GM12892 (cell line): ENCODE measurements around the gene HMCES.
A peak's percentile ranks its signal among the peaks of the same experiment; 100 is the strongest.

Source experiments
- DNase-seq: peaks from one replicate; pipeline ENCODE4 v3.0.0; 2011; ENCODE audit not compliant: insufficient read length
- FAIRE-seq: peaks from 2 replicates; lab custom pipeline; 2011; peaks lifted over from hg19 to GRCh38; lab: Jason Lieb, UNC
- POLR2A ChIP-seq: IDR thresholded peaks from 2 replicates; pipeline ENCODE4 v1.6.1; 2011; ENCODE audit warnings: low read depth, low read length, control low read depth
- POLR2AphosphoS5 ChIP-seq: IDR thresholded peaks from 2 replicates; pipeline ENCODE4 v1.6.1; 2011; ENCODE audit warnings: low read depth, low read length, control low read depth
- TAF1 ChIP-seq: IDR thresholded peaks from 2 replicates; pipeline ENCODE4 v1.6.1; 2011; ENCODE audit warnings: low read depth, mild to moderate bottlenecking, control low read depth, low read length, borderline replicate concordance

Gene HMCES

DNA sequence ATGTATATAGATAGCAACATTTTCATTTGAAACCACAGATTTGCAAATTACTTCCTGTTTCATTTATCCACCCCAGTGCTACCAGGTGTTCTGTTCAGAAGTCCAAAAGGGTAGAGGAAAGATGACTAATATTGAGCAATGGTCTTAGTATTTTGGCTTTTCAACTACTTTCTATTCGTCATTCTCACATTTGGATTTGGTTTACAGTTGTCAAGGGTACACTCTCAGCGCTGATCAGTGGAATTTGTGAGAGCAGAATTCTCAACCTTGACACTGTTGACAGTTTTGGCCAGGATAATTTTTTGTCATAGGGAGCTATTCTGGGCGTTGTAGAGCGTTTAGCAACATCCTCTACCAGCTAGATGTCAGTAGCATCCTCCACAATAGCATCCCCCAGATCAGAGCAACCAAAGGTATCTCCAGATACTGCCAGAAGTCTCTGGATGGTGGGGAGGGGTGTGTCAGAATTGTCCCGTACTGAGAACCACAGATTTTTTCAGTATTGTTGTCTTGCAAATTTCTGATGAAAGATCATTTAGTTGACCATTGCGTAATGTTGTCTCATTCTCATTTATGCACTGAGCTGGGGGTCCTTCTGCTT is 4.2 kb downstream of the HMCES start:
- FAIRE-seq (peak; percentile 82), DNase-seq (peak; percentile 46)
- TF ChIP-seq TAF1 (no peak), POLR2AphosphoS5 (no peak), POLR2A (no peak)

DNA sequence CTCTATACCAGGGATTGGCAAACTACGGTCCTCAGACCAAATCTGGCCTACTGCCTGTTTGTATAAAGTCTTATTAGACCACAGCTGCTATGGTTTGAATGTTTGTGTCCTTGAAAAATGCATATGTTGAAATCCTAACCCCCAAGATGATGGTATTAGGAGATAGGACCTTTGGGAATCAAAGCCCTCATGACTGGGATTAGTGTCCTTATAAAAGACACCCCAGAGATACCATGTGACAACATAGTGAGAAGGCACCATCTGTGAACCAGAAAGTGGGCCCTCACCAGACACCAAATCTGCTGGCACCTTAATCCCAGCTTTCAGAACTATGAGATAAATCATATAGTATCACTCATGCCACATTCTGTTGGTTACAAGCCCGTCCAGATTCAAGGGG is 7.4 kb downstream of the HMCES start:
- no peak for DNase-seq
- peak; percentile 48 for FAIRE-seq
- no peak for TF ChIP-seq POLR2AphosphoS5
- no peak for TF ChIP-seq TAF1
- TF ChIP-seq POLR2A: no peak

DNA sequence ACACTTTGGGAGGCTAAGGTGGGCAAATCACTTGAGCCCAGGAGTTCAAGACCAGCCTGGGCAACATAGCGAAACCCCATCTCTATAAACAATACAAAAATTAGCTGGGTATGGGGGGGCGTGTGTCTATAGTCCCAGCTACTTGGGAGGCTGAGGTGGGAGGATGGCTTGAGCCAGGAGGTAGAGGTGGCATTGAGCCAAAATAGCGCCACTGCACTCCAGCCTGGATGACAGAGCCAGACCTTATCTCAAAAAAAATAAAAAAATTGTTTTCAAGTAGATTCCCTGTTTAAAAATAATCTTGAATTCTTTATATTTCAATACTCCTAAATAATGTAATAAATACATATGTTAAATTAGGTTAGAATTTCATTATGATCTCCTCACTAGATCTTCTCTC is 9.8 kb downstream of the HMCES start:
- FAIRE-seq (no peak), DNase-seq (no peak)
- TF ChIP-seq POLR2A (no peak), POLR2AphosphoS5 (no peak), TAF1 (no peak)

DNA sequence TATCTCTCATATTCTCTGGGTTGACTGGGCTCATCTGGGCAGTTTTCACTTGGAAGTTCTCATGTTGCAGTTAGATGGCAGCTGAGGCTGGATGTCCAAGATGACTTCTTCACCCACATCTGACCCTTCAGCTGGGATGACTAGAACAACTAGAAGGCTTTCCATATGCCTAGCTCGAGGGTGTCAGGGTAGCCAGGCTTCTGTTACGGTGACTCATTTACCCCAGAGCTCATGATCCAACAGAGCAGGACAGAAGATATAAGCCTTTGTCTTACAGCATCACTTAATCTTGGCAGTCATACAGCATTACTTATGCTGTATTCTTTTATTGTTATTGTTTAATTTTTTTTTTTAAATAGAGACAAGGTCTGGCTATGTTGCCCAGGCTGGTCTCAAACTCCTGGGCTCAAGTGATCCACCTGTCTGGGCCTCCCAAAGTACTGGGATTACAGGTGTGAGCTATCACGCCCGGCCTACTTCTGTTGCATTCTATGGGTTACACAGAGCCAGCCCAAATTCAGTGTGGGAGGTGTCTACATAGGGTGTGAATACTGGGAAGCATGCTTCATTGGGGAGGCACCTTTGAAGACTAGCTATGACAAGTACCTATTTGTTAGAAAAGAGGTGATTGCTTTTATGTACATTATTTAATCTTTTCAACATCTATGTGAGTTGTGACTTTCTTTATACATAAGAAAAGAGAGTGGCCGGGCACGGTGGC is 10.7 kb downstream of the HMCES start:
- DNase-seq (no peak), FAIRE-seq (no peak)
- TF ChIP-seq TAF1: no peak
- no peak for TF ChIP-seq POLR2AphosphoS5
- no peak for TF ChIP-seq POLR2A

DNA sequence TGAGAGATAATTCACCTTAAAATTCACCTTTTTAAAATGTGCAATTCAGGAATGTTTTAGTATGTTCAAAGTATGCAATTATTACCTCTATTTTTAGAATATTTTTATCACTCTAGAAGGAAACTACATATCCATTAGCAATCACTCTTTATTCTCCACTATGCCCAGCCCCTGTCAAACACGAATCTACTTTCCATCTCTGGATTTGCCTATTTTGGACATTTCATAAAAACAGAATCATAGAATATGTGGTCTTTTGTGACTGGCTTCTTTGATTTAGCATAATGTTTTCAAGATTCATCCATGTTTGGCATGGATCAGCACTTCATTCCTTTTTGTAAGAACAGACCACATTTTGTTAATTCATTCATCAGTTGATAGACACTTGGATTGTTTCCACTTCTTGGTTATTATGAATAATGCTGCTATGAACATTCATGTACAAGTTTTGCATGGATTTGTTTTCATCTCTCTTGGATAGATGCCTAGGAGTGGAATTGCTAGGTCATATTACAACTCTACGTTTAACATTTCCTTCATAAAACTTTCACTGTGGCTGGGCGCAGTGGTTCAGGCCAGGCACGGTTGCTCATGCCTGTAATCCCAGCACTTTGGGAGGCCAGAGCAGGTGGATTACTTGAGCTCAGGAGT is 12.7 kb downstream of the HMCES start:
- TF ChIP-seq TAF1 (no peak), POLR2AphosphoS5 (no peak), POLR2A (no peak)
- no peak for FAIRE-seq
- DNase-seq: no peak

DNA sequence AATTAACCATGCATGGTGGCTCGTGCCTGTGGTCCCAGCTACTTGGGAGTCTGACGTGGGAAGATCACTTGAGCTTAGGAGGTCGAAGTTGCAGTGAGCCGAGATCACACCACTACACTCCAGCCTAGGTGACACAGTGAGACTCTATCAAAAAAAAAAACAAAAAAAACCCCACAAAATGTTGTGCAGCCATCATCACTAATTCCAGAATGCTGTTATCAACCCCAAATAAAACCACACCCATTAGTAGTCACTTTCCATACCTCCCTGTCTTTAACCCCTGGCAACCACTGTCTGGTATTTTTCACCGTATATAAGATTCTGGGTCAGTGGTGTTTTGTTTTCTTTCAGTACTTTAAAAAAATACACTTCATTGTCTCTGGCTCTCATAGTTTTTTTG is 16.6 kb downstream of the HMCES start:
- no peak for FAIRE-seq
- DNase-seq: no peak
- TF ChIP-seq TAF1 (no peak), POLR2AphosphoS5 (no peak), POLR2A (no peak)

DNA sequence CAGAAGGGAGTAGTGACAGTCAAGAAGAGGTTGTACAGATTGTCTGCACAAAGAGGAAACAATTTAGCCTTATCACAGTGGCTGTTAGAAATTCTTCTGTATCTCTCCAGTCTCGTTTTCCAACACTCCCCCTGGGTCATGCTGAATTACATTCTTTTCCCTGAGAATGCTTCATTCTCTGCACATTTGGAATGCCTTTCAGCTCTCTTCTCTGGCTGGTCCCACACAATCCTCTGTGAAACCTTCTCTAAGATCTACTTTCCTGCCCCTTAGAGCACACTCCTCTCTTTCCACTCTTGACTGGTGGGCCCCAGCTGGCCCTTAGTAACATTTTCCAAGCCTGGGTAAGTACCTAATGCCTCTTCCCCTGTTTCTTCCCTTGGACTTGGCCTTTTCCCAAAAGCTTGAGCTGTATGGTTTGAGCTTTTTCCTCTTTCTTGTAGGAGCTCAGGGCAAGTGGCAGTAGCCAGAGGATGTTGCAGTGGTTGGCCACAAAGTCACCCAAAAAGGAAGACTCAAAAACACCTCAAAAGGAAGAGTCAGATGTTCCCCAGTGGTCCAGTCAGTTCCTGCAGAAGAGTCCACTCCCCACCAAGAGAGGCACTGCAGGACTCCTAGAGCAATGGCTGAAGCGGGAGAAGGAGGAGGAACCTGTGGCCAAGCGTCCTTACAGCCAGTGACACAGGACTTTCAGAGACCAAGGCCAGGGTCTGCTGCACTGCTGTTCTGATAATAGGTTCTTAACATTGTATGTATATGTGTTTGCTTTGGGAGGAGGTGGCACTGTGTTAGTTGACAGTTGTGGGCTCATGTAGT is 25.7 kb downstream of the HMCES start:
- FAIRE-seq (no peak), DNase-seq (no peak)

DNA sequence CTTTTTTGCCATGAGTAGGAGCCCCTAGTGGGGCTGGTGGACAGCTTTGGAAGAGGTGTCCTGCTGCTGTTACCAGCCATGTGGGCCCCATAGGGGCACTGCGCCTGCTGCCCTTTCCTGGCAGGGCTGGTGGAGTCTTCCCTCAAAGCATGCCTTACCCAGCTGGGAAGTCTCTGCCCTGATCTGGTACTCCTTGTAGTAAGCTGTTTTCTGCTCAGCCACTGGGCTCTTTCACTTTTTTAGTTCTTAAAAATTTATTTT is 26.2 kb downstream of the HMCES start:
- DNase-seq: no peak

More for the DNA sequence above, 25.7 kb downstream of the HMCES start:
- TF ChIP-seq TAF1: no peak
- TF ChIP-seq POLR2A: no peak
- no peak for TF ChIP-seq POLR2AphosphoS5

DNA sequence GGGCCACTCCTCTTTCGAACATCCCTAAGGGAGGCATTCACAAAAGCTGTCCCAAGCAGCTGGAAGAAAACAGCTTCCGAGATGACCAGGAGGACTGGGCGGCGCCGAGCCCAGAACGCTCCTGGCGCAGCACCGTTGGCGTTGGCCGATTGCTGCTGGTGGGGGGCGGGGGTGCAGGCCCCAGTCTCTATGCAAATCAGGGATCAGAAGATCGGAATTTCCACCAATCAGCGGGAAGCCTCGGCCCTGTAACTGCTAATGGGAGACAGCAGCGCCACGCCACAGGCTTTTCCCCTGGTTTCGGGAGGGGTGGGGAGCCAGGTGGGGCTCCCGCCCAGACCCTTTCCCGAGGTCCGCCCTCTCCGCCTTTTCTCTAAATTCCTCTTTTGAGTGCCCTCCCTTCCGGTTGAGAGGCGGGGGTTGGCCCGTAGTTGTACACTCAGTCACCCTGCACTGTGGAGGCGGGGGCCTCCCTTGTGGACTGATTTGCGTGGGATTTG is 27.0 kb downstream of the HMCES start:
- no peak for TF ChIP-seq POLR2A
- FAIRE-seq: peak; percentile 81
- no peak for DNase-seq

More for the DNA sequence above, 26.2 kb downstream of the HMCES start:
- no peak for FAIRE-seq
- no peak for TF ChIP-seq POLR2AphosphoS5
- TF ChIP-seq TAF1: no peak
- no peak for TF ChIP-seq POLR2A

DNA sequence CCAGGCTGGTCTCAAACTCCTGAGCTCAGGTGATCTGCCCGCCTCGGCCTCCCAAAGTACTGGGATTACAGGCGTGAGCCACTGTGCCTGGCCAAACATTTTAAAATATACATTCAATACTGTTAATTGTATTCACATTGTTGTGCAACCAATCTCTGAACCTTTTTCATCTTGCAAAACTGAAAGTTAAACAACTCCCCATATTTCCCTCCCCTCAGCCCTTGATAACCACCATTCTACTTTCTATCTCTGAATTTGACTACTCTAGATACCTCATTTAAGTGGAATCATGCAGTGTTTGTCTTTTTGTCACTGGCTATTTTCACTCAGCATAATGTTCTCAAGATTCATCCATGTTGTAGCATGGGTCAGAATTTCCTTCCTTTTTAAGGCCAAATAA is 30.0 kb downstream of the HMCES start:
- no peak for FAIRE-seq
- no peak for DNase-seq
- TF ChIP-seq POLR2A (no peak), TAF1 (no peak), POLR2AphosphoS5 (no peak)

DNA sequence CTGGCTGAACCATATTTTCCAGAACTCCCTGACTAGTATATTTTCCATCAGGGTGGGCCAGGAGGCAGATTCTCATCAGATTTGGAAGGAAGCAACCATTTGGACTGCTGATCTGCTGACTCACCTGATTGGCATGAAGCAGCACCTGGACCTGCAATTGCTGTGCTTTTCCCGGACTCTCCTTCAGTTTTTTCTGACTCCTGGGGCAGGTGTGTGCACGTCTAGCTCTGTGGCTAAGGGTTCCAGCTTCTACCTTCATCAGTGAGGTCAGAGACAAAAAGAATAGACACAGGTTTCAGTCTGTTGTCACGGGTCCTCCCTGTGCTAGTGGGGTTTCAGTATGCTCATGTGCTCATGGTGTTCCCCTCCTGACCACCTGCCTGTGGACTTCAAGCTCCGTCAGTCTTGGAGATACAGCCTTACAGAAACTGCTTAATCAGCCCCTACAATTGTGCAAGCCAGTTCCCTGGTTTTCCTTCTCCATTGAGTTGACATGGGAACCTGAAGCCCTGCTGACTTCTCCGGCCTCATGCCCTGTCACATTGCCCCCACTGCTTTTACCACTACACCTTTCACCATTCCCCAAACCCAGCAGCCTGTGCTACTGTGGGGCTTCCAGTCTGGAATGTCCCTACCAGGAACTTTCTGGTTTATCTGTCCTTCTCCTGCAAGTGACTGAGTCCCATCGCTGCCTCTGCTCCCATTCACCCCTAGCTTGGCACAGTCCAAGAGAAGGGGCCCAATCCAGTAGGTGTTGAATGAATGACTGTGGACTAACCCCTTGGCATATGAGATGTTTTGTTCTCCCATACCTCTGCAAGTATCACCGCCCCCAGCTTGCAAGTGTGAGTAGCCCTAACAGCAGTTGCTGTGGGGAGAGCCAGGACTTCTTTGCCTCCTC is 31.7 kb downstream of the HMCES start:
- DNase-seq (no peak), FAIRE-seq (no peak)
- TF ChIP-seq TAF1 (no peak), POLR2A (no peak), POLR2AphosphoS5 (no peak)
